ENCODE measurements around the gene IGF2BP2. TPM values are rescaled to one million over a fixed set of nuclear protein-coding genes. Genes with fewer than 3 reads are reported as not detected.

Gene IGF2BP2
- total and polyA plus RNA-seq, 9 of the 15 experiments (the other 6 are each of a cell fraction or from before 2014, with no cell fraction given), result 3.2 to 59.6 (median 30.5) TPM

- TF ChIP-seq RNF219 (CRISPR knock-in tag; IDR thresholded peaks at IDR 0.05) (no peak), MED1 (CRISPR knock-in tag; IDR thresholded peaks at IDR 0.05; ENCODE audit: borderline replicate concordance) (no peak), RBM39 (optimal IDR thresholded peaks at IDR 0.05; ENCODE audit: low read depth, low read length) (no peak), TSHZ1 (CRISPR knock-in tag; IDR thresholded peaks at IDR 0.05) (no peak), NCOA2 (IDR thresholded peaks at IDR 0.05; ENCODE audit: partially characterized antibody in 2 of 2) (no peak), KAT8 (IDR thresholded peaks at IDR 0.05; ENCODE audit: low read depth) (no peak), PRDM10 (IDR thresholded peaks at IDR 0.05; ENCODE audit: partially characterized antibody) (no peak), ZBTB34 (CRISPR knock-in tag; IDR thresholded peaks at IDR 0.05) (no peak), PHB2 (IDR thresholded peaks at IDR 0.05; ENCODE audit: low read depth) (no peak), RFX7 (CRISPR knock-in tag; IDR thresholded peaks at IDR 0.05) (no peak), MYBL2 (IDR thresholded peaks at IDR 0.05; ENCODE audit: low read depth) (no peak), MYBL2 (CRISPR knock-in tag; IDR thresholded peaks at IDR 0.05; ENCODE audit: borderline replicate concordance) (no peak), ZNF644 (tag; IDR thresholded peaks at IDR 0.05; ENCODE audit: low read depth) (no peak), KAT2B (IDR thresholded peaks at IDR 0.05; ENCODE audit: low read depth, low read length) (no peak), CHCHD3 (CRISPR knock-in tag; IDR thresholded peaks at IDR 0.05) (no peak), SMAD4 (CRISPR knock-in tag; conservative IDR thresholded peaks at IDR 0.05) (peak; percentile 63), ARNT (IDR thresholded peaks at IDR 0.05) (no peak)
These were observed 1.0 kb upstream of the IGF2BP2 start (continued) for GRCh38 chr3:185825639-185826481.
